Right lobe of liver (tissue), 6 donors: ENCODE measurements around the gene THSD7A. TPM values are rescaled to one million over a fixed set of nuclear protein-coding genes. Genes with fewer than 3 reads are reported as not detected.
A peak's percentile ranks its signal among the peaks of the same experiment; 100 is the strongest.

ENCODE experiments used
- ATAC-seq, 4 donors: fragments of 200-7000 bp; cut with Tn5 transposase; one replicate each; pipeline ENCODE4 v1.9.1; 2020; ENCODE audit warnings: mild to moderate bottlenecking in 4 of 4, moderate library complexity in 4 of 4
- DNase-seq, 3 donors: peaks; one replicate each; pipeline ENCODE4 v3.0.0-alpha.2; 2020
- H3K27ac ChIP-seq, 3 donors: fragments of 200-600 bp; one replicate each; pipeline ENCODE4 v1.8.0; 2022
- H3K27me3 ChIP-seq, 2 donors: fragments of 200-600 bp; one replicate each; pipeline ENCODE4 v1.8.0; 2022
- H3K36me3 ChIP-seq, 4 donors: fragments of 200-600 bp; sonication (generic) in 1 of 4; one replicate each; pipeline versions ENCODE4 v1.5.1 to v1.8.0; 2017 to 2022; ENCODE audit warnings: control low read depth in 1 of 4
- H3K4me1 ChIP-seq, 4 donors: fragments of 200-600 bp; sonication (generic) in 1 of 4; one replicate each; pipeline versions ENCODE4 v1.5.1 to v1.8.0; 2017 to 2022; ENCODE audit warnings: control low read depth in 1 of 4
- H3K4me3 ChIP-seq, 3 donors: fragments of 200-600 bp; one replicate each; pipeline ENCODE4 v1.8.0; 2022
- H3K9me3 ChIP-seq, 4 donors: fragments of 200-600 bp; sonication (generic) in 1 of 4; one replicate each; pipeline versions ENCODE4 v1.5.1 to v1.8.0; 2017 to 2022; ENCODE audit warnings: control low read depth in 1 of 4
- POLR2A ChIP-seq: fragments of 450-650 bp; IDR thresholded peaks from one replicate; pipeline ENCODE4 v1.6.1; 2017; ENCODE audit warnings: antibody characterized with exemption, mild to moderate bottlenecking
- WGBS: methylation state at CpG from one replicate; pipeline ENCODE4 v1.1.6; 2018; ENCODE audit warnings: low coverage, low lambda C conversion rate; ENCODE audit not compliant: insufficient coverage; ENCODE audit errors: missing lambda C conversion rate; 5-methylcytosine and 5-hydroxymethylcytosine counted together
- intact Hi-C, 2 donors: fragments of 100-400 bp; cut with DNase I; formaldehyde crosslinking; loops; one replicate each; pipeline versions ENCODE4 v1.11.2 to v1.14.1; 2022
- total RNA-seq, 6 experiments: library from RNA; depleted of rRNA in 2 of 6; stranded (reverse); fragments of >200 nt in 2 of 6; fragmentation: NEBNext Ultra II Directional in 3 of 6; extraction: Animal tissue kit (Norgen Biotek cat#: 25700) in 3 of 6; gene quantifications; one replicate each; pipeline versions ENCODE4 v1.1.0 to v1.2.4, GENCODE V29; 2016 to 2023
- TF ChIP-seq, protein P1 (sequence below), 4 donors: fragments of 200-600 bp in 3 of 4; fragments of 450-650 bp in 1 of 4; IDR thresholded peaks; one replicate each; pipeline versions ENCODE4 v1.5.1 to v1.8.0; 2016 to 2022; ENCODE audit warnings: antibody characterized with exemption in 4 of 4, mild to moderate bottlenecking in 2 of 4
- donor health status: DM: no; HTN: yes; CAD: no.
- donor health status: DM: no; HTN: no; CAD: no.
- donor health status: DM: no; HTN: no; CAD: no.
- donor health status: DM: no; HTN: yes; CAD: no.
- donor health status: DM: no; HTN: yes; CAD: no.

THSD7A gene
- total RNA-seq, 6 experiments from 2014 or later: 1.1 to 2.5 (median 1.4) TPM

DNA sequence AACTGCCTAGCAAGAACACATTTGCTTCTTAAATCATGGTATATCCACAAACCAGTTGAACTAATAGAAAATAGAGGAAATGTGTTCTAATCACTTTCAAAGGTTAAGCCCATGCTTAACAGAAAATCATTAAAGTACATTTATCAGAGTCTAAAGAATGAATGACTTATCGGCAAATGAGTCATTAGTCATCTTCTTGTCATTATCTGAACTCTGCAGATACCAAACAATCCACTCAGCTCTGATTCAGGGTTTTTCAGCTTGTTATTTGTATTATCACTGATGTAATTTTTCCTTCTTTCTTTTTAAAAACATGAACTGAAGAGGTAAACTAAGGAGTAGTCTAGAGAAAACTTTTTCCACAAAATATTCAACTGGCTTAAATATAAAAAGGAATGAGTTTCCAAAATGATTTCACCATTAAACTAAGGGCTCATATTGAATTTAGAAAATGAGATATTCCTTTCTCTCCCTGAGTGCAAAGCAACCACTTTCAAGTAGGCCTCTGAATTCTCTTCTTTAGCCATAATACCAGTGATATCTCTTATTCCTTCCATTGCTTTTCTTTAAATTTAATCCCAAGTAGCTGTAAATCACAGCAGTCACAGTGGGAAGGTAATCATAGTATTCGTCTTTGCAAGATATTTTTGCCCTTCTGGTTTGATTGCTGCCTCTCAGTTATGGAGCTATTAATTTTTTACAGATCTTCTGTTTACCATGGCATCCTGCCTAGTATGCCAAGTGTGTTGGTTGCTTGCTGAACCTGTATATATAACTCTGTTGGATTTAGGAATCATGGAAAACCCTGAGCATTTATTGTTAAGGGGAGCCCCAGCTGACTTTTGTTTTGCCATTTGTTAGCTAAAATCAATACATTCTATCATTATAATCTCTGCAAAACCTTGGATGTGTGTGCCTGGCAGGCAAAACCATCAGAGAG, 125.1 kb downstream of the THSD7A start:
- DNase-seq: peak in 1 of 3 donors; percentile 45
- H3K4me3 ChIP-seq: no peak overlapping the region
- peak overlapping the region in 2 of 3 donors; percentile 8 to 34 for H3K27ac ChIP-seq
- WGBS: 13% methylated on average over 2 of the region's 2 CpGs
- intact Hi-C loops: no loop called here
- TF ChIP-seq POLR2A: no peak
- TF ChIP-seq, protein P1, sequence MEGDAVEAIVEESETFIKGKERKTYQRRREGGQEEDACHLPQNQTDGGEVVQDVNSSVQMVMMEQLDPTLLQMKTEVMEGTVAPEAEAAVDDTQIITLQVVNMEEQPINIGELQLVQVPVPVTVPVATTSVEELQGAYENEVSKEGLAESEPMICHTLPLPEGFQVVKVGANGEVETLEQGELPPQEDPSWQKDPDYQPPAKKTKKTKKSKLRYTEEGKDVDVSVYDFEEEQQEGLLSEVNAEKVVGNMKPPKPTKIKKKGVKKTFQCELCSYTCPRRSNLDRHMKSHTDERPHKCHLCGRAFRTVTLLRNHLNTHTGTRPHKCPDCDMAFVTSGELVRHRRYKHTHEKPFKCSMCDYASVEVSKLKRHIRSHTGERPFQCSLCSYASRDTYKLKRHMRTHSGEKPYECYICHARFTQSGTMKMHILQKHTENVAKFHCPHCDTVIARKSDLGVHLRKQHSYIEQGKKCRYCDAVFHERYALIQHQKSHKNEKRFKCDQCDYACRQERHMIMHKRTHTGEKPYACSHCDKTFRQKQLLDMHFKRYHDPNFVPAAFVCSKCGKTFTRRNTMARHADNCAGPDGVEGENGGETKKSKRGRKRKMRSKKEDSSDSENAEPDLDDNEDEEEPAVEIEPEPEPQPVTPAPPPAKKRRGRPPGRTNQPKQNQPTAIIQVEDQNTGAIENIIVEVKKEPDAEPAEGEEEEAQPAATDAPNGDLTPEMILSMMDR (IDR thresholded peaks at IDR 0.05): no peak
- ATAC-seq: peak; percentile 83 to 96 (median 86)
- H3K27me3 ChIP-seq: no peaks in the 10 kb centered on the region
- H3K36me3 ChIP-seq: no peaks in the 10 kb centered on the region
- peaks cover 0 to 19% (median 0%) of the 10 kb centered on the region in 4 donors for H3K4me1 ChIP-seq
- no peaks in the 10 kb centered on the region for H3K9me3 ChIP-seq

DNA sequence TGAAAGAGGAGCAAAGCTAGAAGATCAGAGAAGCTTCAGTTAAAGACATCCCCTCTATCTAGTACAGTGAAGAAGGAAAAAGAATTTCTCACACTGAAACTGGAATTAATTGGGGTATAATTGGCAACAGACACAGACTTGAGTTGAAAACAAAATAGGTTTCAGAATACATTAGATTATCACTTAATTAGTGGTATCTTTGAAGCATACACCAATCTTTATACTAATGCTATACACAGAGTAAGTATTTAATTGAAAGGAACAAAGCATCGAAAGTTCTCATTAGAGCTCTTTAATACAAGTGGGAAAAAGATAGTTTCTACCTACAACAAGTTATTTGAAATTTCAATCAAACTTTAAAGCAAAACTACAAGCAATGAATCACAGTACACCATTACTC, 128.2 kb downstream of the THSD7A start:
- Histone ChIP-seq H3K4me3 (no peak overlapping the region), H3K9me3 (no peaks in the 10 kb centered on the region), H3K36me3 (no peaks in the 10 kb centered on the region), H3K27ac (no peak overlapping the region), H3K4me1 (peaks cover 0 to 19% (median 0%) of the 10 kb centered on the region in 4 donors), H3K27me3 (no peaks in the 10 kb centered on the region)
- DNase-seq (no peak), ATAC-seq (no peak)
- 93% methylated on average over 1 of the region's 1 CpG for WGBS
- intact Hi-C loops: no loop called here
- TF ChIP-seq POLR2A: no peak
- TF ChIP-seq, protein P1 (IDR thresholded peaks at IDR 0.05): no peak

DNA sequence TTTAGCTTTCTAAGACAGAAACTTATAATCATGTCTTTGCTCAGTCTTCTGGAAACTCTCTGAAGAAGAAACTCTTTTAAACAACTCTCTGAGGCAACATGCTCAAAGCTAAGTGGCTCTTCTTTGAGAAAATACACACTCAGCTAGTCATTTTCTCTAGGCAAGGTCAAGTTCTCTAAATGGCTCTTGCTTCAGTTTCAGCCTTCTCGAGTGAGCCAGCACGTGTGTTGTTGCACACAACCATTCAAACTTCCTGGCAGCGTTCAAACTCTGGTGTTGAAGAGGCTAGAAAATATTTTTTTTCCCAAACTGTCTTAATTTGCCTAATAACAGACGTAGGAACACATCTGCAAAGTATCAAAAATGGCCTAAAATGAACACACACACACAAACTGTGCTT, 129.1 kb downstream of the THSD7A start:
- DNase-seq (no peak), ATAC-seq (no peak)
- peaks cover 0 to 15% (median 0%) of the 10 kb centered on the region in 4 donors for H3K4me1 ChIP-seq
- no peaks in the 10 kb centered on the region for H3K27me3 ChIP-seq
- no peak overlapping the region for H3K4me3 ChIP-seq
- H3K36me3 ChIP-seq: no peaks in the 10 kb centered on the region
- no peak for TF ChIP-seq POLR2A
- H3K27ac ChIP-seq: no peak overlapping the region
- intact Hi-C loops: no loop called here
- no peaks in the 10 kb centered on the region for H3K9me3 ChIP-seq
- 71% methylated on average over 4 of the region's 4 CpGs for WGBS

DNA sequence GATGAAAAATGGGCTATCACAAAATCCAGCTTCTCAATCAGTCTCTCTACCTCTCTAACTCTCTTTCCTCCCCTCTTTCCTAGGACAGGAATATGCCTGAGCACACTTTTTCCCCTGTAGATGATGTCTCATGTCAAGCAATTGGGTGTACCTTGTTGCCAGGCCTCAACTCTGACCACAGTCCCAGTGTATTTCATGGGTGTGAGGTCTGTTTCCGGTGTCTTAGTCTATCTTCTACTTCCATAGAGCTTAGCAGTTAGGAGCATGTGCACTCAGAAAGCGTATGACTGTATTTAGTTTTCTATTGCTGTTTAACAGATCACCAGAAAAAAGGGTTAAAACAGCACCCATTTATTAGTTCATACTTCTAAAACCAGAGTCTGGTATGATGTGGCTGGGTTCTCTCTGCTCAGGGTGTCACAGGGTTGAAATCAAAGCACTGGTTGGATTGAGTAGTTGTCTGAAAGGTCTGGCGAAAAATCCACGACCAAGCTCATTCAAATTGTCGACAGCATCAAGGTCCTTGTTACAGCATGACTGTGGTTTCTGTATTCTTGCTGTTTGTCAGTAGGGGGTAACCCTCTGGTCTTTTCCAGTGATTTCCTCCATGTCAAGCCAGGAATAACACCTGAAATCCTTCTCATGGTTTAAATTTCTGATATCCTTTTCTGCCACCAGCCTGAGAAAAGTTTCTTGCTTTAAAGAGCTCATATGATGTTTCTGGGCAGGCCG, 130.0 kb downstream of the THSD7A start:
- no peak for DNase-seq
- no peaks in the 10 kb centered on the region for H3K36me3 ChIP-seq
- no peak for ATAC-seq
- H3K9me3 ChIP-seq: no peaks in the 10 kb centered on the region
- no peak overlapping the region for H3K27ac ChIP-seq
- no peak overlapping the region for H3K4me3 ChIP-seq
- intact Hi-C loops: no loop called here
- TF ChIP-seq, protein P1 (IDR thresholded peaks at IDR 0.05): no peak
- no peak for TF ChIP-seq POLR2A
- H3K27me3 ChIP-seq: no peaks in the 10 kb centered on the region
- H3K4me1 ChIP-seq: peaks cover 0 to 5% (median 0%) of the 10 kb centered on the region in 4 donors
- WGBS: 78% methylated on average over 6 of the region's 6 CpGs

DNA sequence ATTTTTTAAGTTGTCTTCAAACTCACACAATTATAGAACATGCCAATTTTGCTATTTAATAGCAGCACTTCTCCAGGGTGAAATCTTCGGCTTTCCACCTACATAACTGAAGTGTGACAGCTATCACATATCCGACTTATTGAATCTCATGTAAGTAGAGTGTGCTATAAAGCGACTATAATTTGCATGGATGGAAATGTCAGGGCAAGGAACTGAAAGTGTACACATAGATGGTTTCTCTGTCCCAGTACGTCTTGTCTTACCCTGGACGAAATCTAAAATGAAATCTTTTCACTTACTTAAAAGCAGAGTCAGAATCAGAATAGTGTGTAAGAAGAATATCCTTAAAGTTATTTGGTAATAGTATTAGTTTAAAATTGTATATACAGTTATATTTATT, 132.3 kb downstream of the THSD7A start:
- no peak for TF ChIP-seq POLR2A
- TF ChIP-seq, protein P1 (IDR thresholded peaks at IDR 0.05): no peak
- H3K4me3 ChIP-seq: no peak overlapping the region
- intact Hi-C loops: no loop called here
- H3K9me3 ChIP-seq: no peaks in the 10 kb centered on the region
- no peaks in the 10 kb centered on the region for H3K4me1 ChIP-seq
- ATAC-seq: no peak
- no peaks in the 10 kb centered on the region for H3K36me3 ChIP-seq
- WGBS: 89% methylated on average over 5 of the region's 5 CpGs
- H3K27me3 ChIP-seq: no peaks in the 10 kb centered on the region
- no peak overlapping the region for H3K27ac ChIP-seq
- DNase-seq: no peak
